GM18951 (cell line): ENCODE measurements around the gene LRRFIP1.

Experiments used
- POLR2A ChIP-seq: IDR thresholded peaks from 4 replicates; pipeline ENCODE4 v1.6.1; 2011; ENCODE audit warnings: mild to moderate bottlenecking; ENCODE audit not compliant: insufficient read length, insufficient read depth; ENCODE audit errors: extremely low read depth
- in situ Hi-C: fragments of 300-500 bp; cut with MboI; formaldehyde crosslinking; loops from one replicate; pipeline ENCODE4 v1.12.0; 2022; ENCODE audit warnings: low sequenced_read_pairs, mixed read lengths, inconsistent platforms; ENCODE audit not compliant: unreplicated experiment

LRRFIP1 gene

DNA sequence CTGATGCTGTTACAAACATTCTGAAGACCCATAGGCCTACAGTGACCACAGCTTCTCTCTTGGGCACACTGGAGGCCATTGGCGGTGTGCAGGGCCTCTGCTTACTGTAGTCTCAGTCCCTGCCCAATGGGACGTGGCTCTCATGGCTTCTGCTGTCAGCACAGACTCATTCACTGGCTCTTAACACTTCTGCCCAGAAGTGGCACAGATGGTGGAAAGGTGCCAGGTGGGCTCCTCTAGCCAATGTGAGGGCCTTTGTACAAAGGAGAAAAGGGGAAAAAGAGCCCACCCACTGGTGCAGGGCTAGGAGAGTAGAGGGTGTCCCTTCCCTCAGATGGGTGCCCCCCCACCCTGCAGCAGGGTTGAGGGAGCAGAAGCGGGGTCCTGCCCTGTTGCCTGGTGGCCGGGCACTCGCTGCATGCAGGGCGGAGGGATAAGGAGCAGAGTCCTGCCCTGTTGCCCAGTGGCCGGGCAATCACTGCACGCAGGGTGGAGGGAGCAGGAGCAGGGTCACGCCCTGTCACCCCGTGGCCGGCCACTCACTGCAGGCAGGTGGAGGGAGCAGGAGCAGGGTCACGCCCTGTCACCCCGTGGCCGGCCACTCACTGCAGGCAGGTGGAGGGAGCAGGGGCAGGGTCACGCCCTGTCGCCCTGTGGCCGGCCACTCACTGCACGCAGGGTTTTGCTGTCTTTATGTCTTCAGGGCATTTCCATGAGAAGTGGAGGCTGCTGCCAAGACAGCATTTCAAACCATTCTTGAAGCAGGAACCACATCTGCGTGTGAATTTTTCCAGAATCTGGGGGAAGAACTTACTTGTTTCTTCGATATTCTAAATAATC, 20.0 kb downstream of the LRRFIP1 start:
- in situ Hi-C loops: no loop called here
- TF ChIP-seq POLR2A: no peak

DNA sequence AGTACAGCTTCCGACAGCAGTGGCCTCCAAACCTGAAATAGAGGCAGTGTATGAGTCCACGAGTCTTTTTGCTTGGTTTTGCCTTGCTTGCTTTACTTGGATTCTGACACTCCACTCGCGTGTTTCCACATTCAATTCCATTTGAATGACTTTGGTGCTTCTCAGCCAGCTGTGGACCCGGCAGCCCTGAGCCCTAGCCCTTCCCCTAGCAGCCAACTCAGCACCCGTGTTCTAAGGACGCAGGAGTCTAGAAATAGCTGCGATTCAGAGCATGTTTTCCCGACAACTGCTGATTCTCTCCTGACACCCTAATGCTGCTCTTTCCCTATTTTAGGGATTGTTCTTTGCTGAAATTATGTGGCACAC, 20.6 kb downstream of the LRRFIP1 start:
- TF ChIP-seq POLR2A: no peak
- in situ Hi-C loops: no loop called here

DNA sequence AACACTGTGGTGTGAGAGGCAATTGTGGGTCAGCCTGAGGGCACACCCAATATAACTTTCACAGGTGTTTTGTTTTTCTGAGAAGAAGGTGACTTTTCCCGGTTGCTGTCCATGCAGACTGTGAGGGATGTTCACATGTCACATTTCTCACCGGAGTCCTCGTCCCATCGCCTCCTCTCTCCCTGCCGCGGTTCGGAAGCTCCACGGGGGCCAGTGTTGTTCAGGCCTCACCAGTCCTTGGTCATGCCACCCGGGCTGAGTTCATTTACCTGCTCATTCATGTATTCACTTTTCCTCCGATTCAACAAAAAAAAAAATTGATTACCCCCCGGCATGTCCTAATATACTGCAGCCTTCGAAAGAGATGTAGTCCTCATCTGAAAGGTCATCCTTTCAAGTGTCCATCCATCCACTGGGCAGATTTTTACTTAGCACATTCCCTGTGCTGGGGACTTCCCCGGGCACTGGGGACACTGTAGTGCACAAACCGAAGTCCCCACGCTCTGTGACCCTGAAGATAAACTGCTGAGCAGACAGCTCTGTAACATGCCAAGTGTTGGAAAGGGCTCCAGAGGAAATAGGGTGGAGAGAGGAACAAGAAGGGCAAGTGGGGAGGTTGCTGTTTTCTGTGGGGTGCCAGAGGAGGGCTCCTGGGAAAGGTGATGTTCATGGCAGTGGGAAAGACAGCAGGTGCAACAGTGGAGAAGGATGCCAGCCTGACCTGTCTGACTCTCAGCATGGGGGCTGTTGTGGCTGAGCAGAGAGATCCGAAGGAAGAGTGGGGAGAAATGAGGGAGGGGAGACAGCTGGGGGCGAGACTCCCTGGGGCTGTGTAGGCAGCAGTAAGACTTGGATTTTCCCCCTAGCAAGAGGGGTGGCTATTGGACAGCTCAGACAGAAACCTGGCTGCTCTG, 22.4 kb downstream of the LRRFIP1 start:
- TF ChIP-seq POLR2A: no peak
- in situ Hi-C loops: no loop called here

DNA sequence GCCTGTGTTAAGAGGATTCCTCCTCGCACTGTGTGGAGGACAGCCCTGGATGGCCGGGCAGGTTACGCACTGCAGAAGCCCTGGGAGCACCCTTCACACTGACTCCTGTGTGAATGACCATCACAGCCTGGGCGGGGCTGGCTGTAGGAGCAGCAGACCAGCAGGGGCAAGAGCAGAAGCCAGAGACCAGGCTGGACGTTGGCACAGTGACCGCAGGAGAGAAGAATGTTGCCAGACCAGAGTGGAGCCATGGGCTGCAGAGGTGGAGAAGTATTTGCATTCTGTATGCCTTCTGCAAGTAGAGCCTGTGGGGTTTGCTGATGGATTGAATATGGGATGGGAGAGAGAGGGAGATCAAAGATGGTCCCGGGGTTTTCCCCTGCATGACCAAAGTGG, 23.1 kb downstream of the LRRFIP1 start:
- no peak for TF ChIP-seq POLR2A
- in situ Hi-C loops: no loop called here

DNA sequence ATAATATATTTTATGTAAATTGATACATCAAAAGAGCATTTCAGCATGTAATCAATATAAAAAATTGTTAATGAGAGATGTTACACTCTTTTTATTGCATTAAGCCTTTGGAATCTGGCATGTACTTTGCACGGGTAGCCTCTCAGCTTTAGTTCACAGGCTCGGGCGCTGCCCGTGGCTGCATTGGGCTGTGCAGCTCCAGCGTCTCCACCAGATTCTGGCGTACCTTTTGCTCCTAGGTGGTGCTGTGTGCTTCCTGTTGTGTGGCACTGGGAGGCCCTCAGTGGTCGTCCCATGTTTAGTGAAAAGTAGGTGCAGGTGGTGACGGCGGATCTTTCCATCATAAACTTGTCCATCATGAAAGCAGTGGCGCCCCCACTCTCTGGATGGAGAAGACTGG, 24.4 kb downstream of the LRRFIP1 start:
- in situ Hi-C loops: no loop called here
- no peak for TF ChIP-seq POLR2A

DNA sequence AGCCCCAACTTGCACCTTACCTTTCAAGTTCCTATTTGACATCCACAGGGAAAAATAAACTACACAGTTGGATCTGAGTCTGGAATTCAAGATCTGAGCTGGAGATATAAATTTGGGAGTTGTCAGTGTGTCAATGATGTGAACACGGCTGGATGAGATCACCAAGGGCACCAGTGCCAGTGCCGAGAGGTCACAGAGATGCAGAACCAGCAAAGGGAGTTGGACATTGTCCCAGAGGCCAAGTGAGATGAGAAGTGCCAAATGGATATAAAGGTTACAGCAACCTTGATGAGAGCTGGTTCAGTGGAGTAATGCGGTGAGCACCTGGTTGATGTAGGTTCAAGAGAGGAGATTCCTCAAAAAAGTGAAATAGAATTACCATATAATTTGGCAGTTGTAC, 24.8 kb downstream of the LRRFIP1 start:
- TF ChIP-seq POLR2A: no peak
- in situ Hi-C loops: no loop called here

DNA sequence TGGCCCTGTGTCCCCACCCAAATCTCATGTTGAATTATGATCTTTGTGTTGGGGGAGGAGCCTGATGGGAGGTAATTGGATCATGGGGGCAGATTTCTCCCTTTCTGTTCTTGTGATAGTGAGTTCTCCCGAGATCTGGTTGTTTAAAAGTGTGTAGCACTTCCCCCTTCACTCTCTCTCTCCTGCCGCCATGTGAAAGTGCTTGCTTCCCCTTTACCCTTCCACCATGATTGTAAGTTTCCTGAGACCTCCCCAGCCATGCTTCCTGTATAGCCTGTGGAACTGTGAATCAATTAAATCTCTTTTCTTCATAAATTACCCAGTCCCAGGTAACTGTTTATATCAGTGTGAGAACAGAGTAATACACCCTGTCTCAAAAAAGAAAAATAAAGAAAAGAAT, 25.5 kb downstream of the LRRFIP1 start:
- TF ChIP-seq POLR2A: no peak
- in situ Hi-C loops: no loop called here

DNA sequence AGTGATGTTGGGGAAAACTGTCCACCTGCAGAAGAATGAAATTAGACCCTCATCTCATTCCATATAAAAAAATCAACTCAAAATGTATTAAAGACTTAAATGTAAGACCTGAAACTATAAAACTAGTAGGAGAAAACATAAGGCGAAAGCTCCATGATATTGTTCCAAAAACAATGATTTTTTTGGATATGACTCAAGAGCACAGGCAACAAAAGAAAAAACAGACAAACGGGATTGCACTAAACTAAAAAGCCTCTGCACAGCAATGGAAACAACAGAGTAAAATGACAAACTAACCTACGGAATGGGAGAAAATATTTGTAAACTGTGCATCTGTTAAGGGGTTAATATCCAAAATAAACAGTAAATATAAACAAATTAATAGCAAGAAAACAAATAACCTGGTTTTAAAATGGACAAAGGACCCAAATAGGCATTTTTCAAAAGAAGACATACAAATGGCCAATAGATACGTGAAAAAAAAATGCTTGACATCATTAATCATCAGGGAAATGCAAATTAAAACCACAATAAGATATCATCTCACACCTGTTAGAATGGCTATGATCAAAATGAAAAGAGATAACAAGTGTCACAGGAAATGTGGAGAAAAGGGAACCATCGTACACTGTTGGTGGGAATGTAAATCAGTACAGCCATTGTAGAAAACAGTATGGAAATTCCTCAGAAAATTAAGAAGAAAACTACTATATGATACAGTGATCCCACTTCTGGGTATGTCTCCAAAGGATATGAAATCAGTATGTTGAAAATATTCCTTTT, 26.6 kb downstream of the LRRFIP1 start:
- in situ Hi-C loops: no loop called here
- no peak for TF ChIP-seq POLR2A

DNA sequence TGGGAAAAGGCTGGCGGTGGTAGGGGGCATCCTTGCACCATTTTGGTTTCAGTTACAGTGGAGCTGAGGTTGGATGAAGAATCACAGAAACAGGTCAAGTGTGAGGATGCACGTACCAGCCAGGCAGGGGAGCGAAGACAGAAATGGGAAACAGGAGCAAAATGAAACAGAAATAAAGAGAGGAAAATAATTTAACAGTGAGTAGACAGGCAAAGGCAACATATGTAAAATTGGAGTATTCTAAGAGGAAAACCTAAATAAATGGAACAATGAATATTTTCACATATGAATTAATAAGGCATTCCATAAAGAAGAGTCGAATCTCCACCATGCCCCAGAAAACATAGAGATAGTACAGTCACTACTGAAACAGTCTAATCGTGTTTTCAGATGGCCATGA, 29.7 kb downstream of the LRRFIP1 start:
- in situ Hi-C loops: no loop called here
- TF ChIP-seq POLR2A: no peak

DNA sequence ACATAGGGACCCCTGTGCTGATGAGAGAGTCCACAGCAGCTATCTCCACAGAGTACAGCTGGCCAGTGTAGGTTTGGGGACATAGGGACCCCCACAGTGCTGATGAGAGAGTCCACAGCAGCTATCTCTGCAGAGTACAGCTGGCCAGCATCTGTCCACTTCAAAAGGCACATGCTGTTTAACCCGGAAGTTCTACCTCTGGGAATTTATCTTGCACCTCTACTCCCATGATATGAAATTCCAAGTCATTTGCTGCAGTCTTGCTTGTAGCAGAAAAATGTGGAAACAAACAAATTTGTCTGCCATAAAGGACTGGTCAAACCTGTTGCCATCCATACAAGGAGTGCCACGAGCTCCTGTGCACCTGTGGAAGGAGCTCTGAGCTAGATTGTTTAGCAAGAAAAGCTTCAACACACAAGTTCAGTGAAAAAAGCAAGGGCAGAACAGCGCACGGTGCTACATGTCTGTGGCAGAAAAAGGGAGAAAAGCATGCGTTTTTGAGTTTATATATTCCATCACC, 33.1 kb downstream of the LRRFIP1 start:
- no peak for TF ChIP-seq POLR2A
- in situ Hi-C loops: no loop called here

DNA sequence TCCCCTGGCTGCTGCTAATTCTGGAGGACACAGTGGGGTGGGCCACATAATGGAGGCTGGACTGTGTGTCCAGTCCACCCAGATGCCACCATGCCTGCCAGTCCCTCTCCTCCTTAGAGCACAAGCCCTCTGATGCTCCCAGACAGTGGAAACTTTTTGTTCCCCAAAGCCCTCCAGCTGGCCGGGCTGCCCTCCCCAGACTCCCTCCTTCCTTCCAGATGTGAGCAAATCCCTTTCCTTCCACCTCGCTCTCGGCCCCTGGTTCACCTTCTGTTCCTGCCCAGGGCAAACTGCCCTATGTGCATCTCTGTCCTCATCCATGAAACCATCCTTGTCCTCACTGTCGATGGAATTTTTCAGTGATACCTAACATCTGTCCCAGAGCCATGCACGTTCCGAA, 33.9 kb downstream of the LRRFIP1 start:
- in situ Hi-C loops: no loop called here
- TF ChIP-seq POLR2A: no peak

DNA sequence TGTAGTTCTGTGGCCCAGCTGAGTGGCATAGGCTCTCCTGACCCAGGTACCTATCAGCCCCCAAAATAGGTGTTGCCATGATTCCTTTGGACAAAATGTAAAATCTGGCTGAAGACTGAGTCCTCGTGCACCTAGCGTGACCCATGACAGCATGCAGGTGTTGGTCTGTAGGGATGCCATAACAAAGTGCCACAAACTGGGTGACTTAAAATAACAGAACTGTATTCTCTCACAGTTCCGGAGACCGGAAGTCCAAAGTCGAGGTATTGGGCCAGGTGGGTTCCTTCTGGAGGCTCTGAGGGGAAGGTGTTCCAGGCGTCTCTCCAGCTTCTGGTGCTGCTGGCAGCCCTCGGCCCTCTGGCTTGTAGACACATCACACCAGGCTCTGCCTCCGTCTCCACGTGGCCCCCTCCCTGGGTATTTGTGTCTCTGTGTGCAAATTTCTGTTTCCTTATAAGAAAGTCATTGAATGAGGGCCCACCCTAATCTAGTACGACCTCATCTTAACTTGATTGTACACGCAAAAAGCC, 34.5 kb downstream of the LRRFIP1 start:
- in situ Hi-C loops: no loop called here
- TF ChIP-seq POLR2A: no peak

DNA sequence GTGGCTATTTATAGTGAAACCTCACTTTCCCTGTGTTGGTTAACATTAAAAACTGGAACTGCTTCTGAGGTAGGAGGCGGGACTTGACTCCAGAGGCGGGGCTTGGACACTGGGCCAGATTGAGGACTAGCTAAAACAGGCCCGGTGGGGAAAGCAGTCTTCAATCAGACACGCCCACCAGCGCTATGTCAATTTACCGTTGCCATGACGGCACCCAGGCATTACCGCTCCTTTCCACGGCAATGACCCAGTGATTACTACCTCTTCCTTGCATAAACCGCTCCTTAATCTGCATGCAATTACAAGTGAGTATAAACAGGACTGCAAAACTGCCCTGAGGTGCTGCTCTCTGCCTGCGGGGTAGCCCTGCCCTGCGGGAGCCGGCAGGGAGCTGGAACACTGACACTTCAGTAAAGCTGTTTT, 35.3 kb downstream of the LRRFIP1 start:
- in situ Hi-C loops: no loop called here
- no peak for TF ChIP-seq POLR2A
